Kidney epithelial cell (primary cell): Measurements from ENCODE around the gene DTWD1. TPM values are rescaled to one million over a fixed set of nuclear protein-coding genes. Genes with fewer than 3 reads are reported as not detected.
A peak's percentile ranks its signal among the peaks of the same experiment; 100 is the strongest.
"Not testable (repeated sequence)": the region's sequence is repeated elsewhere in the genome, so short reads cannot be mapped to it uniquely, and the experiment has no call there.

Source experiments
- DNase-seq: peaks from one replicate; pipeline ENCODE4 v3.0.0-alpha.2; 2010; ENCODE audit warnings: low read depth
- H3K27me3 ChIP-seq: 2 replicates; pipeline ENCODE4 v1.6.0; 2011; ENCODE audit warnings: low read length; ENCODE audit not compliant: control insufficient read depth, insufficient read depth
- H3K36me3 ChIP-seq: 2 replicates; pipeline ENCODE4 v1.5.1; 2011; ENCODE audit warnings: low read length; ENCODE audit not compliant: control insufficient read depth, insufficient read depth
- H3K4me3 ChIP-seq: 2 replicates; pipeline ENCODE4 v1.5.1; 2011; ENCODE audit warnings: low read depth, mild to moderate bottlenecking, control low read depth, low read length
- CTCF ChIP-seq: IDR thresholded peaks from 2 replicates; pipeline ENCODE4 v1.5.1; 2011; ENCODE audit warnings: mild to moderate bottlenecking, moderate library complexity, low read length, control low read depth, inconsistent platforms; ENCODE audit not compliant: insufficient read depth, poor library complexity, severe bottlenecking
- total RNA-seq: library from RNA; depleted of rRNA; stranded (reverse); fragments of >200 nt; gene quantifications from 2 replicates; pipeline ENCODE4 v1.2.3, GENCODE V29; 2015

The DTWD1 gene
- total RNA-seq, 1 donor from 2014 or later = 14.0 TPM

- TF ChIP-seq CTCF = no peak
- no peak overlapping the region for H3K4me3 ChIP-seq
- no peaks in the 10 kb centered on the region for H3K36me3 ChIP-seq
Measured at GRCh38 chr15:49605588-49605987, 15.3 kb upstream of the DTWD1 start.

GRCh38 chr15:49606594-49606993 lies 14.3 kb upstream of the DTWD1 start:
- Histone ChIP-seq H3K4me3 (no peak overlapping the region), H3K27me3 (no peaks in the 10 kb centered on the region), H3K36me3 (no peaks in the 10 kb centered on the region)
- no peak for DNase-seq
- no peak for TF ChIP-seq CTCF

More at GRCh38 chr15:49605588-49605987, 15.3 kb upstream of the DTWD1 start:
- no peak for DNase-seq
- H3K27me3 ChIP-seq = no peaks in the 10 kb centered on the region

GRCh38 chr15:49610157-49610918 lies 10.5 kb upstream of the DTWD1 start:
- H3K4me3 ChIP-seq = no peak overlapping the region

GRCh38 chr15:49612240-49612639 lies 8.6 kb upstream of the DTWD1 start:
- H3K4me3 ChIP-seq, H3K36me3 ChIP-seq, H3K27me3 ChIP-seq, DNase-seq: not testable (repeated sequence)

More at GRCh38 chr15:49610157-49610918, 10.5 kb upstream of the DTWD1 start:
- Histone ChIP-seq H3K36me3 (no peaks in the 10 kb centered on the region), H3K27me3 (no peaks in the 10 kb centered on the region)
- no peak for DNase-seq
- no peak for TF ChIP-seq CTCF

GRCh38 chr15:49619226-49619625 lies 1.6 kb upstream of the DTWD1 start:
- no peaks in the 10 kb centered on the region for H3K36me3 ChIP-seq
- H3K4me3 ChIP-seq = no peak overlapping the region
- DNase-seq = no peak
- H3K27me3 ChIP-seq = no peaks in the 10 kb centered on the region
- no peak for TF ChIP-seq CTCF

GRCh38 chr15:49620199-49620598 lies 649 bp upstream of the DTWD1 start:
- H3K27me3 ChIP-seq = no peaks in the 10 kb centered on the region
- no peak for DNase-seq
- H3K4me3 ChIP-seq = peak overlapping the region; percentile 86
- H3K36me3 ChIP-seq = no peaks in the 10 kb centered on the region
- TF ChIP-seq CTCF = no peak
